NT2/D1 (cell line): ENCODE measurements around the gene HBQ1.

ENCODE experiments used
- SUZ12 ChIP-seq: IDR thresholded peaks from 2 replicates; pipeline ENCODE4 v1.6.1; 2011; ENCODE audit not compliant: insufficient read length, insufficient read depth; ENCODE audit errors: extremely low read depth
- YY1 ChIP-seq: IDR thresholded peaks from 2 replicates; pipeline ENCODE4 v1.6.1; 2011; ENCODE audit not compliant: insufficient read length, insufficient read depth
- ZNF274 ChIP-seq: IDR thresholded peaks from 2 replicates; pipeline ENCODE4 v1.6.1; 2011; ENCODE audit warnings: mild to moderate bottlenecking, low read depth, low read length

DNA sequence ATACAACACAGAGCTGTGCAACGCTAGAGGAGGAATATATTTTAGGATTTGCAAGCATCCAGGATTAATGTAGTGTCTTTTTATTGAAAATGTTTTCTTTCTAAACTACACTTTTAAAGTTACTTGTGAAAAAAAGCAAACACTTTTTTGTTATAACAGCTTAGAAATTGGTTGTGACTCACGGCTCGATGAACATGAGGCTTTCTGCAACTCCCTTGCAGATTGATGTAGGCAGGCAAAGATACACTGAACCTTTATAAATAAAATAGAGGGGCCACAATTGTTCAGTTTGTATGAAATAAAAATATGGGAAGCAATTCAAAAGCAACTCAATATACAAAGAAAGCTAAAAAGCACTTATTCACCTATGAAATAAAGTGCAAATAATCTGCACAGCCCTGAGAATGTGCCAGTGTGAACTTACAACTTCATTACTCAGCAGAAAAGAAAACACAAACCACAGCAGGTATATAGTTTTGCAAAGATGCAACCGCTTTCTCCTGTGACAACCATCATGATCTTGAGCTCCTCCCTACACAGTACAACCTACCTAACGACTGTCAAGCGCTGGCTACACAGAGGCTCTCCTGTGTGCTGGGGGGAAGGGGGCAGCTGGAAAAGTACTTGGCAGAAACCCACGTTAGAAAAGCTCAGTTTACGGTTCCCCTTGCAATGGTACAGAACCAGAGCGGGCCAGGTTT lies 48.0 kb downstream of the HBQ1 start:
- no peak for TF ChIP-seq ZNF274
- no peak for TF ChIP-seq YY1
- no peak for TF ChIP-seq SUZ12
